Stimulated activated CD4-positive, alpha-beta T cell treated with anti-CD3 and anti-CD28 coated beads, Interleukin-1b, Interleukin-23, amount 100 ng/mL, for 48 hours (primary cell): ENCODE data around the gene TMEM184C.
A peak's percentile ranks its signal among the peaks of the same experiment; 100 is the strongest.

Experiments
- DNase-seq: peaks from one replicate; pipeline ENCODE4 v3.0.0-alpha.2; 2020

The TMEM184C gene

DNA sequence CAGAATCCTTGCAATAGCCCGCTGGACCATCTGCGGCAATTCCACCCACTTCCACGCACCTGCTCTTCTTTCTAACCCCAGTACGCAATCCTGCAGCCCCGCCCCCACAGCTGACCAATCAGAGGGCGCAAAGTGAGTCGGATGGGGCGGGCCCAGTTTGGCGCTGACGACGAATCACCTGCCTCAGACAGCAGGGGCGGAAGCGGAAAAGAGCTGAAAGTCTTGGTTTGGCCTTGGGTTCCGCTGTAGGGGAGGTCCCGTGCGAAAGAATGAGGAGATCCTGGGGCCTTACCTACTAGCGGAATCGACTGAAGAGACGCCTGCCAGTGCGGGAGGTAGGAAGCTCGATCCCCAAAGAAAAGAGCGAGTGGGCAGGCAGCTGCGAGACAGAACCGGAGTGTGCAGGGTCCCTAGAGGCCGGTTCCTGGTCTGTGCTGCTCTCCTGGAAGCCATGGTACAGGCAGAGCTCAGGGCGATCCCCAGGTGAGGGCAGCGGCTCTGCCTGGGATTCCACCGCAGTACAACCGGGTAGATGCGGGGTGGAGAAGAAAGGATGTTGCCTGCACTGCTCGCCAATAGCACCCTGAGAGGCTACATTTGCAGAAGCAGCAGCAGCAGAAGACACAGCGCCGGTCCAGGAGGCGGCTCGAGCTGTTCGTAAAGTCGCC lies at the start of gene TMEM184C:
Gene TMEM184C, plus strand, starts transcription at position 225 of the 668 bp plus-strand sequence. CDS start 560 bp downstream, outside the sequence.
- peak; percentile 98 for DNase-seq

DNA sequence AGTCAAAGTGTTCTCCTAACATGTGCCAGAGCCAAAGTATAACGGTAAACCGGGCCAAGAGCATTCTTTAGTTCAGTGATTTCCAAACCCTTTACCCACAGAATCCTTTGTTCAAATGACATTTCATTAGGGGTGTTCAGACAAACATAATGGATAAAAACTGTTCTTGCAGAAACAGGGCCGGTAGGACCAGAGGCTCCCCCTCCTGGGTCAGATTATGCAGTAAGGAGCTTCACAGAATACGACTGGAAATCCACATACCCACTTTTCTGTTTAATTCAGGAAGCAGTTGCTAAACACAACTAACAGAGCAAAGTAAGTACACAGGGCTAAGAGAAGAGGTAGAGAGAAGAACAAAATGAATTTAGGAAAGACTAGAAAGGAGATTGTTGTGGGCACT lies 46.6 kb upstream of the TMEM184C start:
- no peak for DNase-seq

DNA sequence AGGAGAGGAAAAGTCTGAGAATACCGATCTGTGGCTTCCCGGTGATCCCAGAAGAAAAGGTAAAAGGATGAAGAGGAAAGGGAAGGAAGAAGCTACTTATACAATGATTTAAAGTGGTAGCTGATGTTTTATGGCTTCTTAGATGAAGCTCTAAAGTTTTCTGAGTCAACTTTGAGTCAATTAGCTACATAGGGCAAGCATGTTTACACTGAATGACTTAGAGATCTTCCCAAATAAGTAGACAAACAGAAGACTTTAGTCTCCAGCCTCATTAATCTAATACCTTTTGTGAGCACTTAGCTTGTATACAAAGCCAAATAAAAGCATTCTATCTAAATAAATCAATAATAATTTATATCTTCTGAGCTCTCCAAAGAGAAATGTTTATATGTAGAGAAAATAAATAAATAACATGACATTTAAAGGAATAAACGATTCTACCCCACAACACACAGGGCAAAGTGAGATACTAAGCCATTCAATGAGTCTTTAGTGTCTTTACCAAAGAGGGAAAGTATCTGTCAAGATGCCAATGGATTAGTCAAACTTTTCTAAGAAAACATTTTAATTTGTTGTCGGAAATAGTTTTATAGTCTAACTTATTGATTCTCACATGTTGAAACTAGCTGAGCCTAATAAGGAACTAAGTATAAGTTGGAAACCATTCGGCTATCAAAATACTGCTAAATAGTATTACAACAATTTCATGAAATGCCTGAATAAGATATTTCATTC lies 46.0 kb upstream of the TMEM184C start:
- DNase-seq = no peak

DNA sequence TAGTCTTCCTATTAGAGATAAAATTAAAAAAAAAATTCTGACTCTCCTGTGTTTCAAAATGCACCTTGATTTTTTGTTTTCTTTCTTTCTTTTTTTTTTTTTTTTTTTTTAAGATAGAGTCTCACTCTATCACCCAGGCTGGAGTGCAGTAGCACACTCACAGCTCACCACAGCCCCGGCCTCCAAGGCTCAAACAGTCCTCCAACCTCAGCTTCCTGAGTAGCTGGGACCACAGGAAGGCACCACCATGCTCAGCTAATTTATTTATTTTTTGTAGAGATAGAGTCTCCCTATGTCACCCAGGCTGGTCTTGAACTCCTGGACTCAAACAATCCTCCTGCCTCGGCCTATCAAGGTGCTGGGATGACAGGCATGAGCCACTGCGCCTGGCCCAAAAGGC lies 41.1 kb upstream of the TMEM184C start:
- no peak for DNase-seq

DNA sequence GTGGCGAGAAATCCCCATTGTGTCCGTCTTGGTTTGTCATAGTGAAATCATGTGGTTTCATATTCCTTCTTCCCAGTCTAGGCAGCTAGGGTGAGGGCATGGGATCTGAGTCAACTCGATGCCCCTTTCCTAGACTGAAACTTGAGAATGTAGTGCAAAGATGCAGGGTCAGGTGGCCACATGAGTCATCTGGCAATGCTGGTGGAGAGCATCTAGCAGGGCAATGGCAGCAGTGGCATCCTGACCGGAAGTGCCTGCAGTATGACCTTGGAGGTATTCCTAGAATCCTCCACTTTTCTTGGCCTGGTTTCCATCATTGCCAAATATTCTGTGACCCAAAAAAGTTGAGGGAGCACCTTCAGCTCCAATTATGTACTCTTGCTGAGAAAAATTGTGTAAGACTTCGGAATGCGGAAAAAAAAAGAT lies 39.1 kb upstream of the TMEM184C start:
- no peak for DNase-seq

DNA sequence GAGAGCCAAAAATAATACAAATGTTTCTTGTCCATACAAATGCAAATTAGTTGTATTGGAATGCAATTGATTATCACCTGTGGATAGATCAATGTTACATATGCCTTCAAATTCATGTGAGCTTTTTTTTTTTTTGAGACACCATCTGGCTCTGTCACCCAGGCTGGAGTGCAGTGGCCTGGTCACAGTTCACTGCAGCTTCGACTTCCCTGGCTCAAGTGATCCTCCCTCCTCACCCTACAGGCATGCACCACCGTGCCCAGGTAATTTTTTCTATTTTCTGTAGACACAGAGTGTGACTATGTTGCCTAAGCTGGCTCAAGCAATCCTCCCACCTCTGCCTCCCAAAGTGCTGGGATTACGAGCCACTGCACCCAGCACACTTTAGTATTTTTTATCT lies 38.6 kb upstream of the TMEM184C start:
- DNase-seq = no peak

DNA sequence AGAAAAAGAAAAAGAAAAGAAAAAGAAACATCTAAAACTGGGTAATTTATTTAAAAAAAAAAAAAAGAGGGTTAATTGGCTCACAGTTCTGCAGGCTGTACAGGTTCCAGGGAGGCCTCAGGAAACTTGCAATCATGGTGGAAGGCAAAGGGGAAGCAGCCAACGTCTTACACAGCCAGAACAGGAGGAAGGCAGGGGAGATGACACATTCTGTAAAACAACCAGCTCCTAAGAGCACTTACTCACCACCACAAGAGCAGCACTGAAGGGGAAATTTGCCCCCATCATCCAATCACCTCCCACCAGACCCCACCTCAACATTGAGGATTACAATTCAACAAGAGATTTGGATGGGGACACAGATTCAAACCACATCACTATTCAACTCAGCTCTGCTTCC lies 36.8 kb upstream of the TMEM184C start:
- DNase-seq = no peak

DNA sequence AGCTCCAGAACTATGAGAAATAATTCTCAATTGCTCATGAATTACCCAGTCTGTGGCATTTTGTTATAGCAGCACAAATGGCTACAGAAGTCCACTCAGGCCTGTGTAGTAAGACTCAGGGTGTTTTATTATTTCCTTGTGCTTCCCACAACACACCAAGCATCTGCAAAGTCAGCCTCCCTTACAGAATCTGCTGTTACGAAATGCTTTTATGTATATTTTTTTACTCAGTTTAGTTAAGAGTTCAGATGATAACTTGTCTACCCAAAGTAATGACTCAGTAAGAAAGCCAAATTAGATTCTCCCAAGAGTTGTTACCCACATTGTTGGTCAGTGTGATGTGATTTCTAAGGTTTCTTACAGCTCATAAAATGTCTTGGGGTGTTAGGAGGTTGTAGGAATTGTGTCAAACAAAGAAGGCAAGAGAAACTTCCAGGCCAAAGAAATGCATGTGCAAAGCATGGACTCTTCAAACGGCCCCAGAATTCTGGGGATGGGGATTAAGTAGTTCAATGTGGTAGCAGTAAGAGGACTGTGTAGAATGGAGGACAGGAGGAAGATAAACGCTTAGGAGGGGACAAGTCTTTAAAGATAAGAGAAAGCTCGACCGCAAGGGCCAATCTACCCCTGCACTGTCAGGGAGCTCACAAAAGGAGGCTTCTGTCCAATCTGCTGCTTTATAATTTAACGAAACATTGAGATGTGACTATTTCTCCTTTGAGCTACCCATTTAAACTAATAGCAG lies 35.4 kb upstream of the TMEM184C start:
- no peak for DNase-seq

DNA sequence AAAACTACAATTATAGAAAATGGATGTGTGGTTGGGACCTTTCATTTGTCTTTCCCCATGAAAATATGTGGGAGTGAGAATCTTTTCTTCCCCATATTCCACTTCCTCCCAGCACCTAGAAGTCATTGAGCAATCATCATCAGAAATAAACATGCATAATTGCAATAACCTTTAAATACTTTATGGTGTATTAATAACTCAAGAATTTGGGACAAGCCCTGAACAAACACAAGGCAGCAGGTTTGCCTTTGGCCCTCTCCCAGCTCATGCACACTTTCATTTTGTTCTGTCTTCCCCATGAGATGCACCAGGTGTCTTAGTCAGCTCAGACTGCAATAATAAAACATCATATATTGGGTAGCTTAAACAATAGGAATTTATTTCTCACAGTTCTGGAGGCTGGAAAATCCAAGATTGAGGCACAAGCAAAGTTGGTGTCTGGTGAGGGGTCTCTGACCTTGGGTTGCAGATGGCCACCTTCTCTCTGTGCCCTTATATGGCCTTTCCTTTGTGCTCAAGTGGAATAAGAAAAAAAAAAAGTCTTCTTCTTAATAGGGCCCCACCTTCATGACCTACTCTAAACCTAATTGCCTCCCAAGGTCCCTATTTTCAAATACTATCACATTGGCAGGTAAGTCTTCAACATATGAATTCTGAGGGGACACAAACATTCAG lies 34.7 kb upstream of the TMEM184C start:
- no peak for DNase-seq

DNA sequence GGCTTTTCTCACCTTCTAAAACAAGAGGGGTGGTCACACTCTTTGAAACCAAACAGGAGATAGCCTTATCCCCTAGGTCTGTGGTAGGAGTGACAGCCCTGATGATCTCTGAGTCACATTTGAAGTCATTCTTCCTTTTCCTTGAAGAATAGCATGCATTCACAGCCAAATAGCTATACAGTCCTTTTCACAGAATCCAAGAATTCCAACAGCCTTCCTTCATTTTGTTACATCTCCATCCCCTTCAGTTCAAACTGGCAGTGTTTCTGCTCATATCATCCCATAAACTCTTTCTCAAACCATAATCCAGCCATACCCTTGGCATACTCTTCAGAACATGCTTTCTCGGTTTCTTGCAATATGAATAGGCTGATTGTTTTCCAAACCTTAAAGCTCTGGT lies 33.3 kb upstream of the TMEM184C start:
- no peak for DNase-seq

DNA sequence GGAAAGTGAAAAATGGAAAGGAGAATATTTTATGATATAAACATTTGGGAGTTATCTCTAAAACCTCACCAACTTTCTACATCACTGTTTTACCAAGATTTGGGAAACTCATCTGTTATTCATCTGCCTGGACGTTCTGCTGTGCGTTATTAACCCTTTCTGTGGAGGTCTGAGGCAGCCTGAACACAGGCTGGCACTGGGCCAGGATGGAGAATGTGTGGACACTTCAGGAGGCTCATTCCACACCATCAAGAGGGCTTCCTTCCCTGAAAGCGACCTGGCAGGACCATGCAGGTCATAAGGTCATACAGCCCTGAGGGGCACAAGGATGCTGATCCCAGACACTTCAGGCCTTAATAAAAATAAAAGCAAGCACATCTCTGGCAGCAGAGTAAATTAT lies 31.2 kb upstream of the TMEM184C start:
- no peak for DNase-seq

DNA sequence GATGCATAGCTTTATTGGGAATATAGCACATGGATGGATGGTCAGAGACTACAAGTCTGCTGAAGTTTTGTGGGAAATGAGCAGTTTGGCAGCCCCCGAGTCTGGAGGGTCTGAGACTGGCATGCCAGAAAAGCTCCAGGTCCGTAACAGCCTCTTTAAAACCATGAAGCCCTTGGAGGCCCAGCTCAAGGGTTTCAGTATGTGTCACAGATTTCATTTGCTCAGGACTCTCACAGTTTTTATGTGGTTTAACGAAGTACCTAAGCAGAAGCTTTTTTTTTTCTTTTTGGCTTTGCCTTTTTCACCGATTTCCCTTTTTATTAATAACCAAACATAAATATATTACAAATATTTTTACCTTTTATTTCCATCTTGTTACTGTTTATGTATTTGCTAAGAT lies 30.6 kb upstream of the TMEM184C start:
- no peak for DNase-seq

DNA sequence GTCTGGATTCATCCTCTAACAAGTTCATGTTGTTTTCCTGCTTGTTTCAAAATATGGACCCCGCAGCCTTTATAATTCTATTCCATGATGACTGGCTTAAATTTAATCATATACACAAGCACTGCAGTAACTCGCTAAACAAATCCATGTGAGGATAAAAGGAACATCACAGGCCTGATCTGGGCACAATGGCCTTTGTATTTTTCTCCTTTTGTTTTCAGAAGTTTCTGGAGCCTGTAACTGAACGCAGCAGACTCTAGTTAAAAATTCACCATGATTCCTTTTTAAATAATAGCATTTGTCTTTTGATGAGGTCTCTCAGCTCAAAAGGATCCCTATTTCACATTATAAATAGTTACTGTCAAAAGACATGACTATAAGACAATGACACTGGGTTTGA lies 30.2 kb upstream of the TMEM184C start:
- no peak for DNase-seq

DNA sequence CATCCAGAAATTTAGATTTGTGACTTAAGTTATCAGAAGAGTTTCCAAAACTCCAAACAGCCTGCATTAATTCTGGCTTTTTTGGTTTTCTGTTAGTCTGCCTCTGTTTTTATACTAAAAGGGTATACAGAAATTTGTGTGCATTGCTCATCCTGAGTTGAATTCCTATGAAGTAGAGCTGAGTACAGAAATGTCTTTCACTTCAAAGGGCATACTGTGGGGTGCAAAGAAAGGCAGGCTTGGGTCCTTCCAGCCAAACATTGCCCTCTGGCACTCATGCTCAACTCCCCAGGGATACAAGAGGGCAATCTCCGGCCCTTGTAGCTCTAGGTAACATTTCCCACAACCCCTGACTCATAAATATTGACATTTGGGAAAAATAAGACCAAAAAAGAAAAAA lies 27.6 kb upstream of the TMEM184C start:
- DNase-seq = no peak

DNA sequence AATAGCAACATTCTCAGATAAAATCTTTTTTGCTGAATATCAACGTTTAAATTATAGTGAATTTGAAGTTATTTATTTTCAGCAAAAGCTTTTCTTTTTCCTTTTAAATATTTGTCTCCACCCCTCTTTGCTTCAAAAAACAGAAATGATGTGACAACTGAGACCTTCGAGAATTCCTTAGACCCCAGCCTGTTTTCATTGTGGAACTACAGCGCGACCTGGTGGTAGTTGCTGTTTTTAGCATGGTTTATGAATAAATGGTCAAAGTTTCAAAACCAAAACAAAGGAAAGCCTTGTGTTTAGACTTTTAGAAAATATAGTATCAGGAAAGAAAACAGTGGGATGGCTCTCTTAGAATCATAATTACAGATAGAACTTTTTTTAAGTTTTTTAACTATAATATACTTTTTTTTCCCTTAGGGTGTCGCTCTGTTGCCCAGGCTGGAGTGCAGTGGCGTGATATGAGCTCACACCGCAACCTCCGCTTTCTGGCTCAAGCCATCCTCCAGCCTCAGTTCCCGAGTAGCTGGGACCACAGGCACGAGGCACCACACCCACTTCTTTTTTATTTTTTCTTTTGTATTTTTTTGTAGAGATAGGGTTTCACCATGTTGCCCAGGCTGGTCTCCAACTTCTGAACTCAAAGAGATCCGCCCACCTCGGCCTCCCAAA lies 26.8 kb upstream of the TMEM184C start:
- peak; percentile 29 for DNase-seq

DNA sequence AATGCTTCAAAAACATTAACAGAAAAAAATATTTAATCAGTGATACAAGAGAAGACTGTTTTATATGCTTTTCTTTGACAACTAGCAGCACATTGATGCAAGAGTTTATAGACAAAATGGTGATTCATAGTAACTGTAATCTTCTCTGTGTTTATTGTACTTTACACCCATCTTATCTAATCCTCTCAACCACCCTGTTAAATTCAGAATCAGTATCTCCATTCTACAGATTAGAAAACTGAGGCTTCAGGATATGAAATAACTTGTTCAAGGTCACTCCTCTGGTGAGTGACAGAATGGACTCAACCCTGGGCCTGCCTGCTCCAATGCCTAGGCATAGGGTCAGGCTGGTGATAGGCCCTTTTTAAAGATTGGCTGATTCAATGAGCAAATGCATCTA lies 26.1 kb upstream of the TMEM184C start:
- no peak for DNase-seq

DNA sequence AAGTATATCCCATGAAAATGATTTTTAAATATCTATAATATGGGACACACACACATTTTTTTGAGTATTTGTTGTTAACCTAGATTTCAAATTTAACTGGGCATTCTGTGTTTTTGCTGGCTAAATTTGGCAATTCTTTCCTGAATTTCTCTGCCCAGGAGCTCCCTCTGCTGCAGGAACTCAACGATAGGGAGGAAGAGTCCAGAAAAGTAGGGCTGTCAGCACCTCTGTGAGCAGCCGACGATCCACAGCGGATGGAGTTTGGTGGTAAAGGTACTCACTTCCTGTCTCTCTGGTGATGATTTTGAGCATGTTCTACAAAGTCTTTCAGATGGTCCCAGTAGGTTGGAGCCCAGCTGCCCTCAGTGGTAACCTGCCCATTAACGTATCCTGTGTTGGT lies 23.1 kb upstream of the TMEM184C start:
- DNase-seq = no peak

DNA sequence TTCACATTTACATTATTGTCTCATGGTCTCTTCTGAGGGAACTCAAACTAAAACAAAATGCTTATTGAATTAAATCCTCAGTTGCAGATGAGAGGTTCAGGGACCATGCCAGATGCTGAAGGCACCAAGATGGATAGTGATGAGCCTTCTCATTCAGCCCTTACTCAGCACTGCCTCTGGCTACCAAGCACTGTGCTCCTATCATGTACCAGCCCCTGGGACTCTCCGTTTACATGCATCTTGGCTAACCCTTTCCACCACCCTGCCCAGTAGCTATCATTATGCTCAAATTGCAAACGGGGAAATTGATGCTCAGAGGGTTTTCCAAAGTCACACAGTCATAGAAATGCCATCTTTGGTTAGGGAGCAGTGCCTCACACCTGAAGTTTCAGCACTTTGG lies 22.6 kb upstream of the TMEM184C start:
- no peak for DNase-seq

DNA sequence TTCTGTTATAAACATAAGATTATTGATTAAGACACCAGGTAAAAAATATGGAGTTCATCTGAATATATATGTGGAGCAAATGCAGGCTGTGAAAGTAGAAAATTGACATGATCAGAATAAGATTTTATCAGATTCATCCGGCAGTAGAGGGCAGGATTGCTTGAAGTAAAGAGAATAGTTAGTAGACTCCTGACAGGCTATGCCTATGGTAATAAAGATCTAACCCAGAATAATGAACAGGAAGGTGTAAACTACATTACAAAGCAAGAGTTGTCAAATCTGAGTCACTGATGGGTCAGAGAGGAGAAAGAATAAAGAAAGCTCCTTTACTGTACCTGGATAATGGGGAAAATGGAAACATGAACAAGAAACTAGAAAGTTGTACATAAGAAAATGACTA lies 20.8 kb upstream of the TMEM184C start:
- no peak for DNase-seq

DNA sequence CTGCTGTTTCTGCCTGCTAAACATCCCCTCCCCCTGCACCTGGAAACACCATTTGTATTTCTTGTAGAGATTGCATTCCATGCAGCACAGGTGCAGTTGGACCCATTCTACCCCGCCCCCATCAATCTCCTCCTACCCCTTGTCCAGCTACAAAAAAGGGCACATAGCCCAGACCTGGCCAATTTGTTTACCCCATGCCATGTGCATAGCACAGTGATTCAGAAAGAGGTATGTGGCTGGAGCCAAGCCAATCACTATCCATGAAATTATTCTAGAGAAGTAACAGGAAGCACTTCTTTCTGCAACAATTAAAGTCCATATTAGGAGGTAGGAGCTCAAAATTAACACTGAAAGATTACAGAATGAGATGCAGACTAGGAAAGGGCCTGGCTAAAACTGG lies 20.2 kb upstream of the TMEM184C start:
- DNase-seq = no peak

DNA sequence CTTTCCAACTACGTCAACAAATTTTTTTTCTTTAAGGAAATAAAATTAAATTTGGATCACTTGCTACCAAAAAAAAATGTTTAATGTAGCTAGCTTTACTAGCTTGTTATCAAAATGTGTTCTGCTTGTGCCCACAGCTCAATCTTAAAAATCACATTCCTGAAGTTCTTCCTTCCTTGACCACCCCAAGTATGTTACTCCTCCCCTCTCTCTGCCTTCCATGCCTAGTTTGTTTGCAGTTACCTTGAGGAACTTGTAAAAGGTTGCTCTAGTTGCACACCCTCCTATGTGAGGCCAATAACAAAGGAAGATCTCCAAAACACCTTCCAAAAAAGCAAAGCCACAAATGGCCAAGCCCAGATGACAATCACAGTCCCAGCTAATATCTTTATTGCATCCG lies 19.6 kb upstream of the TMEM184C start:
- DNase-seq = no peak

DNA sequence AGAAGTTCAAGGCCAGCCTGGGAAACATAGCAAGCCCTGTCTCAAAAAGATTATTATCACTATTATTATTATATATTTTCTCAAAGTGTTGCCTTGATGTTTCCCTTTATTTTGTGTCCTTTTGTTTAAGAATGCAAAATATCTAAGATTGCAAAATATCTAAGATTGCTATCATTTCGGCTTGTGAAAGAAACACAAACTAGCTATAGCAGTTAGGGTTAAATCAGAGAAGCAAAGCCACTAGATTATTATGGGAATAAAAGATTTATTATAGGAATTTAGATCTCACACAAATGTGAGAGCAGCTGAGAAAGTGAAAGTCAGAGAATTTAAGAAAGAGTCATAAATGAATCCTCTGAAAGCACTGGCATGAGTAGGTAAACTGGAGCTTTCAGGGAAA lies 18.0 kb upstream of the TMEM184C start:
- DNase-seq = no peak

DNA sequence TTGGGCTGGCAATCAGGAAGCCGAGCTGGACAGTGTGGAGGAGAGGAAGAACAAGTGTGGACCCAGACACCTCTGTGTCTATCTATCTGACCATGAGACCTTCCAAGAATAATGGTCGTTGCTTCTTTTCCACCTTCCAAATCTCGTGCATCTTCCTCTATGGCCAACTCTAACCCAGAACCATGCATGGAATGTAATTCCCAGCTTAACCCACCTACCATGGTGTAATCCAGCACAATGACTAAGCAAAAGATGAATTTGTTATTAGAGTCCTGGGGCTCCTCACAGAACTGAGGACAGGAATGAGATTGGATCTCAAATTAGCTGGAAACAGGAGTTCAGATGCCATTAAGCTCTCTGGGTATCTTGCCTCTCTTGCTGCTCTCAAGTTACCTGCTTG lies 17.4 kb upstream of the TMEM184C start:
- DNase-seq = no peak
